ENCODE measurements around the gene PPP1R10.

Gene PPP1R10

GRCh38 chr6:30570263-30570662 is 46.8 kb downstream of the PPP1R10 start:
- no peak for DNase-seq (ENCODE audit: extremely low read depth, low read depth)

GRCh38 chr6:30568245-30568644 is 48.8 kb downstream of the PPP1R10 start:
- no peak for DNase-seq (ENCODE audit: extremely low read depth, low read depth)
- no peak for TF ChIP-seq CTCF (IDR thresholded peaks at IDR 0.05; ENCODE audit: low read depth, low read length, missing control alignments)
- no peak overlapping the region for H3K4me3 ChIP-seq (replicated peaks; ENCODE audit: low read depth, low read length)

More at GRCh38 chr6:30570263-30570662, 46.8 kb downstream of the PPP1R10 start:
- no peak for TF ChIP-seq CTCF (IDR thresholded peaks at IDR 0.05; ENCODE audit: low read depth, low read length, missing control alignments)
- peak overlapping the region; percentile 68 for H3K4me3 ChIP-seq (replicated peaks; ENCODE audit: low read depth, low read length)

- no peak overlapping the region for H3K4me3 ChIP-seq (replicated peaks; ENCODE audit: low read depth, low read length)
- TF ChIP-seq CTCF (IDR thresholded peaks at IDR 0.05; ENCODE audit: low read depth, low read length, missing control alignments) = no peak
- DNase-seq (ENCODE audit: extremely low read depth, low read depth) = no peak
Measured at GRCh38 chr6:30565772-30566171, 51.3 kb downstream of the PPP1R10 start.

GRCh38 chr6:30564114-30564513 is 52.9 kb downstream of the PPP1R10 start:
- no peak overlapping the region for H3K4me3 ChIP-seq (replicated peaks; ENCODE audit: low read depth, low read length)
- TF ChIP-seq CTCF (IDR thresholded peaks at IDR 0.05; ENCODE audit: low read depth, low read length, missing control alignments) = no peak
- DNase-seq (ENCODE audit: extremely low read depth, low read depth) = no peak

- no peak overlapping the region for H3K4me3 ChIP-seq (replicated peaks; ENCODE audit: low read depth, low read length)
- no peak for DNase-seq (ENCODE audit: extremely low read depth, low read depth)
- TF ChIP-seq CTCF (IDR thresholded peaks at IDR 0.05; ENCODE audit: low read depth, low read length, missing control alignments) = no peak
Measured at GRCh38 chr6:30562470-30563425, 54.3 kb downstream of the PPP1R10 start.

GRCh38 chr6:30560930-30561329 is 56.1 kb downstream of the PPP1R10 start:
- TF ChIP-seq CTCF (IDR thresholded peaks at IDR 0.05; ENCODE audit: low read depth, low read length, missing control alignments) = no peak
- DNase-seq (ENCODE audit: extremely low read depth, low read depth) = no peak
- no peak overlapping the region for H3K4me3 ChIP-seq (replicated peaks; ENCODE audit: low read depth, low read length)
